ENCODE results near the gene CDCP1.
"Not testable (repeated sequence)": the region's sequence is repeated elsewhere in the genome, so short reads cannot be mapped to it uniquely, and the experiment has no call there.

Gene CDCP1

DNA sequence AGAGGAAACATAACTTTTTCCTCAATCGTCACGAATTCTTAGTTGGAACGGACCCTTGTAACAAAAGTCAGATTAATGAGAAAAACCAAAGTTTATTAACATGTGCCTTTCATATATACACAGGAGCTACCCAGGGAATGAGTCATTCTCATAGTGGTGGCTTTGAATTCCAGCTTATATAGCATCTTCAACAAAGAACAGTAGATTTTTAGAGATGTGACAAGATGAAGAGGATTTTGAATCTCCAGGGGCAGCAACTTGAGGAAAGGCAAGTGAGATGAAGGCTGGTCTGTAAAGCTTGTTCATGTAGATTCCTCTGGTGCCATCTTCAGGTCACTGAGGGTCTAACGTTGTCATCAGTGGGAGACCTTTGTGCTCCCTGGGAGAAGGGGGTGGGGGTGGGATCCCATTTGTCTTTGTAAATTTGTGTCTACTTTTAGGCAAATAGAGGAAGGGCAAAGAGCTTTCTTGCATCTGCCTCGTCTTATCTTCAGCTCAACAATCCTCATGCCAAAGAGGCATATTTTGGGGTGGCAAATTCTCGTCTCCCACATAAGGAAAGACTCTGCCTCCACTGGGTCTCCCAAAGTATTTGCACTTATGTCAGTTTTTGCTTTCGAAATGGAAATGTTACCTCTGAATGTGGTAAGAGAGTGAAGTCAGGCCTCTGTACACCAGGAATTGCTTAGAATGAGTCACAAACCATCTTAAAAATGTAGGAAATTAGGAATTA lies 90.6 kb downstream of the CDCP1 start:
- Histone ChIP-seq H3K18ac (ENCODE audit: low read length) (no peak overlapping the region), H3K4me3 (ENCODE audit: low read length in 2 of 2) (no peak overlapping the region), H4K8ac (ENCODE audit: low read depth, low read length) (no peak overlapping the region), H3K79me1 (ENCODE audit: low read depth, low read length) (no peaks in the 10 kb centered on the region), H2AK5ac (ENCODE audit: low read depth, low read length) (no peak overlapping the region), H4K91ac (ENCODE audit: low read depth, low read length, poor library complexity) (no peak overlapping the region), H3K23ac (ENCODE audit: low read depth, low read length, poor library complexity) (no peak overlapping the region), H3K36me3 (replicated peaks in 1 of 2; ENCODE audit: control insufficient read depth in 2 of 2, insufficient read depth in 2 of 2, low read length in 2 of 2) (no peaks in the 10 kb centered on the region), H3K4me1 (ENCODE audit: control insufficient read depth in 2 of 2, insufficient read depth in 1 of 2, low read depth in 1 of 2, low read length in 2 of 2) (peaks cover 3 to 12% of the 10 kb centered on the region in 2 donors), H3K27me3 (ENCODE audit: control insufficient read depth in 3 of 3, insufficient read depth in 3 of 3, low read depth in 1 of 3, low read length in 3 of 3) (no peaks in the 10 kb centered on the region), H2AFZ (ENCODE audit: low read length) (peak overlapping the region; percentile 37), H3K4ac (ENCODE audit: low read length) (no peak overlapping the region), H3K9me3 (replicated peaks in 1 of 2; ENCODE audit: control insufficient read depth in 2 of 2, insufficient read depth in 1 of 2, low read depth in 1 of 2, low read length in 2 of 2) (no peaks in the 10 kb centered on the region), H3K9ac (ENCODE audit: low read depth, low read length, poor library complexity) (no peak overlapping the region), H2BK5ac (ENCODE audit: low read length) (no peak overlapping the region), H2BK120ac (ENCODE audit: low read depth, low read length) (no peak overlapping the region), H3K4me2 (ENCODE audit: insufficient read depth, low read length, poor library complexity, severe bottlenecking) (no peak overlapping the region), H2BK15ac (ENCODE audit: low read length) (no peak overlapping the region), H3K14ac (ENCODE audit: low read length) (no peak overlapping the region), H2BK12ac (ENCODE audit: low read length) (no peak overlapping the region), H3K27ac (replicated peaks; ENCODE audit: low read length) (no peak overlapping the region)
- DNase-seq (ENCODE audit: low spot score): no peak
- WGBS, 2 donors (ENCODE audit: extremely low coverage in 2 of 2, insufficient read length in 2 of 2, insufficient replicate concordance in 1 of 2): no CpG with 5 or more reads among the region's 7 CpGs

DNA sequence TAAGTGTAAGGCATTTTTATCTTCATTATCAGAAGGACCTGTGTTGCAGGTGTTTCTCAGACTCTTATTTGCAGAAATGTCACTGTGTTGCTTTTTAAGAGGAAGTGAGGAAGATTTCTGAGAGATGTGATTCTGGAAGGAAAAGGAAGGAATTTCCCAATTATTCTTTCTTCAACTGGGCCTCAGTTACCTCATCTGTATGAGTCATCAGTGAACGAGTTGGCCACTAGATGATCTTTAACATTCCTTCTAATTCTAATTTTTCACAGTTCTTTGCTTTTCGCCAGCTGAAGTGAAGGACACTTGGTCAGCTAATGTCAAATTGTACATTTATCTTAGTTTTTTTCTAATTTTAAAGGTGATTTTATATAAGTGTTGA lies 91.2 kb downstream of the CDCP1 start:
- Histone ChIP-seq H3K23ac (ENCODE audit: low read depth, low read length, poor library complexity) (no peak overlapping the region), H3K36me3 (replicated peaks in 1 of 2; ENCODE audit: control insufficient read depth in 2 of 2, insufficient read depth in 2 of 2, low read length in 2 of 2) (no peaks in the 10 kb centered on the region), H3K14ac (ENCODE audit: low read length) (no peak overlapping the region), H4K91ac (ENCODE audit: low read depth, low read length, poor library complexity) (no peak overlapping the region), H3K27me3 (ENCODE audit: control insufficient read depth in 3 of 3, insufficient read depth in 3 of 3, low read depth in 1 of 3, low read length in 3 of 3) (no peaks in the 10 kb centered on the region), H2BK5ac (ENCODE audit: low read length) (no peak overlapping the region), H2AFZ (ENCODE audit: low read length) (peak overlapping the region; percentile 37), H3K9me3 (replicated peaks in 1 of 2; ENCODE audit: control insufficient read depth in 2 of 2, insufficient read depth in 1 of 2, low read depth in 1 of 2, low read length in 2 of 2) (no peaks in the 10 kb centered on the region), H4K8ac (ENCODE audit: low read depth, low read length) (no peak overlapping the region), H2BK12ac (ENCODE audit: low read length) (no peak overlapping the region), H3K4me2 (ENCODE audit: insufficient read depth, low read length, poor library complexity, severe bottlenecking) (no peak overlapping the region), H3K79me1 (ENCODE audit: low read depth, low read length) (no peaks in the 10 kb centered on the region), H3K4me3 (ENCODE audit: low read length in 2 of 2) (no peak overlapping the region), H2BK120ac (ENCODE audit: low read depth, low read length) (no peak overlapping the region), H3K9ac (ENCODE audit: low read depth, low read length, poor library complexity) (no peak overlapping the region), H2BK15ac (ENCODE audit: low read length) (no peak overlapping the region), H3K18ac (ENCODE audit: low read length) (no peak overlapping the region), H3K4ac (ENCODE audit: low read length) (no peak overlapping the region), H3K4me1 (ENCODE audit: control insufficient read depth in 2 of 2, insufficient read depth in 1 of 2, low read depth in 1 of 2, low read length in 2 of 2) (peaks cover 2 to 7% of the 10 kb centered on the region in 2 donors), H3K27ac (replicated peaks; ENCODE audit: low read length) (no peak overlapping the region), H2AK5ac (ENCODE audit: low read depth, low read length) (no peak overlapping the region)
- WGBS, 2 donors (ENCODE audit: extremely low coverage in 2 of 2, insufficient read length in 2 of 2, insufficient replicate concordance in 1 of 2): no CpG with 5 or more reads among the region's 2 CpGs
- no peak for DNase-seq (ENCODE audit: low spot score)

DNA sequence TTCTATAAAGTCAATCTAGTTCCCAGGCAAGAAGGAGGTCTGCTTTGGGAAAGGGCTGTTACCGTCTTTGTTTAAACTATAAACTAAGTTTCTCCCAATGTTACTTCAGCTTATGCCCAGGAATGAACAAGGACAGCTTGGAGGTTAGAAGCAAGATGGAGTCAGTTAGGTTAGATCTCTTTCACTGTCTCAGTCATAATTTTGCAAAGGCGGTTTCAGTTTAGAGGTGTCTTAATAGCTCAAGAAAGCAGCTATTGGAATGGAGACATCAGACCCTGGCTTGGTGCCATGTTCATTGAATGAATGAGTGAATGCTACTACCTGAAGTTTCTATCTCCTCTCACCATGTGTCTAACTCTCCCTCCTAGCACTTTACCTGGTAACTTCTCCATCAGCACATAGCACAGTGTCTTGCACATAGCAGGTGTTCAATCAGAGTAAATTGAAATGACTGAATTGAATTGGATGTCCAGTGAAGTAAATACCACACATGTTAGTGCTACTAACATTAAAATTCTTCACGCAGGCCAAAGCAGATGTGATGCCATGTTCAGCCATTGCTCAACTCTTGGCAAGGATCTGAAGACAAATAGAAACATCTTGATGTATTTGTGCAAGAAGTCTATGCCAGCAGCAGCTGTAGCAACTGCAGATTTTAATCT lies 91.9 kb downstream of the CDCP1 start:
- H3K14ac ChIP-seq (ENCODE audit: low read length): no peak overlapping the region
- H2AK5ac ChIP-seq (ENCODE audit: low read depth, low read length): no peak overlapping the region
- no peak overlapping the region for H2BK5ac ChIP-seq (ENCODE audit: low read length)
- no peak overlapping the region for H3K23ac ChIP-seq (ENCODE audit: low read depth, low read length, poor library complexity)
- no peaks in the 10 kb centered on the region for H3K27me3 ChIP-seq (ENCODE audit: control insufficient read depth in 3 of 3, insufficient read depth in 3 of 3, low read depth in 1 of 3, low read length in 3 of 3)
- DNase-seq (ENCODE audit: low spot score): no peak
- H2AFZ ChIP-seq (ENCODE audit: low read length): no peak overlapping the region
- H4K91ac ChIP-seq (ENCODE audit: low read depth, low read length, poor library complexity): no peak overlapping the region
- H3K79me1 ChIP-seq (ENCODE audit: low read depth, low read length): no peaks in the 10 kb centered on the region
- H3K9ac ChIP-seq (ENCODE audit: low read depth, low read length, poor library complexity): no peak overlapping the region
- no peak overlapping the region for H3K18ac ChIP-seq (ENCODE audit: low read length)
- H3K4me2 ChIP-seq (ENCODE audit: insufficient read depth, low read length, poor library complexity, severe bottlenecking): no peak overlapping the region
- no peak overlapping the region for H2BK15ac ChIP-seq (ENCODE audit: low read length)
- no peak overlapping the region for H3K4ac ChIP-seq (ENCODE audit: low read length)
- H2BK120ac ChIP-seq (ENCODE audit: low read depth, low read length): no peak overlapping the region
- no peak overlapping the region for H3K4me3 ChIP-seq (ENCODE audit: low read length in 2 of 2)
- no peaks in the 10 kb centered on the region for H3K36me3 ChIP-seq (replicated peaks in 1 of 2; ENCODE audit: control insufficient read depth in 2 of 2, insufficient read depth in 2 of 2, low read length in 2 of 2)
- no peak overlapping the region for H2BK12ac ChIP-seq (ENCODE audit: low read length)
- no peaks in the 10 kb centered on the region for H3K9me3 ChIP-seq (replicated peaks in 1 of 2; ENCODE audit: control insufficient read depth in 2 of 2, insufficient read depth in 1 of 2, low read depth in 1 of 2, low read length in 2 of 2)
- H3K27ac ChIP-seq (replicated peaks; ENCODE audit: low read length): no peak overlapping the region
- no peak overlapping the region for H4K8ac ChIP-seq (ENCODE audit: low read depth, low read length)
- peaks cover 2 to 4% of the 10 kb centered on the region in 2 donors for H3K4me1 ChIP-seq (ENCODE audit: control insufficient read depth in 2 of 2, insufficient read depth in 1 of 2, low read depth in 1 of 2, low read length in 2 of 2)
- WGBS, 2 donors (ENCODE audit: extremely low coverage in 2 of 2, insufficient read length in 2 of 2, insufficient replicate concordance in 1 of 2): no CpG with 5 or more reads among the region's 3 CpGs

DNA sequence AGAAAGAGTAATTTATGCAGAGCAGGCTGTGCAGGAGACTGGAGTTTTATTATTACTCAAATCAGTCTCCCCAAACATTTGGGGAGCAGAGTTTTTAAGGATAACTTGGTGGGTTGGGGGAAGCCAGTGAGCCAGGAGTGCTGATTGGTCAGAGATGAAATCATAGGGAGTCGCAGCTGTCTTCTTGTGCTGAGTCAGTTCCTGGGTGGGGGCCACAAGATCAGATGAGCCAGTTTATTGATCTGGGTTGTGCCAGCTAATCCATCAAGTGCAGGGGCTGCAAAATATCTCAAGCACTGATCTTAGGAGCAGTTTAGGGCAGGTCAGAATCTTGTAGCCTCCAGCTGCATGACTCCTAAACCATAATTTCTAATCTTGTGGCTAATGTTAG lies 92.4 kb downstream of the CDCP1 start:
- not testable (repeated sequence) for DNase-seq (ENCODE audit: low spot score); H3K4me2 ChIP-seq (ENCODE audit: insufficient read depth, low read length, poor library complexity, severe bottlenecking); H3K18ac ChIP-seq (ENCODE audit: low read length); H3K23ac ChIP-seq (ENCODE audit: low read depth, low read length, poor library complexity); H3K27ac ChIP-seq (replicated peaks; ENCODE audit: low read length); H3K14ac ChIP-seq (ENCODE audit: low read length); H3K4me1 ChIP-seq (ENCODE audit: control insufficient read depth in 2 of 2, insufficient read depth in 1 of 2, low read depth in 1 of 2, low read length in 2 of 2); H3K4ac ChIP-seq (ENCODE audit: low read length); H4K91ac ChIP-seq (ENCODE audit: low read depth, low read length, poor library complexity); H4K8ac ChIP-seq (ENCODE audit: low read depth, low read length); H2BK15ac ChIP-seq (ENCODE audit: low read length); H3K79me1 ChIP-seq (ENCODE audit: low read depth, low read length); H2AK5ac ChIP-seq (ENCODE audit: low read depth, low read length); H3K9ac ChIP-seq (ENCODE audit: low read depth, low read length, poor library complexity); H3K9me3 ChIP-seq (replicated peaks in 1 of 2; ENCODE audit: control insufficient read depth in 2 of 2, insufficient read depth in 1 of 2, low read depth in 1 of 2, low read length in 2 of 2); H3K27me3 ChIP-seq (ENCODE audit: control insufficient read depth in 3 of 3, insufficient read depth in 3 of 3, low read depth in 1 of 3, low read length in 3 of 3); H2BK12ac ChIP-seq (ENCODE audit: low read length); H3K36me3 ChIP-seq (replicated peaks in 1 of 2; ENCODE audit: control insufficient read depth in 2 of 2, insufficient read depth in 2 of 2, low read length in 2 of 2); H2BK120ac ChIP-seq (ENCODE audit: low read depth, low read length); H2AFZ ChIP-seq (ENCODE audit: low read length); H2BK5ac ChIP-seq (ENCODE audit: low read length); H3K4me3 ChIP-seq (ENCODE audit: low read length in 2 of 2)
- no CpG with 5 or more reads among the region's 1 CpG for WGBS, 2 donors (ENCODE audit: extremely low coverage in 2 of 2, insufficient read length in 2 of 2, insufficient replicate concordance in 1 of 2)

Measured in neuronal stem cell (in vitro differentiated cells).